ENCODE data around the gene VIPR2. TPM values are rescaled to one million over a fixed set of nuclear protein-coding genes. Genes with fewer than 3 reads are reported as not detected.
A peak's percentile ranks its signal among the peaks of the same experiment; 100 is the strongest.

The VIPR2 gene
- total and polyA plus RNA-seq, 3 donors from 2014 or later: 2.5 to 5.3 (median 4.9) TPM

DNA sequence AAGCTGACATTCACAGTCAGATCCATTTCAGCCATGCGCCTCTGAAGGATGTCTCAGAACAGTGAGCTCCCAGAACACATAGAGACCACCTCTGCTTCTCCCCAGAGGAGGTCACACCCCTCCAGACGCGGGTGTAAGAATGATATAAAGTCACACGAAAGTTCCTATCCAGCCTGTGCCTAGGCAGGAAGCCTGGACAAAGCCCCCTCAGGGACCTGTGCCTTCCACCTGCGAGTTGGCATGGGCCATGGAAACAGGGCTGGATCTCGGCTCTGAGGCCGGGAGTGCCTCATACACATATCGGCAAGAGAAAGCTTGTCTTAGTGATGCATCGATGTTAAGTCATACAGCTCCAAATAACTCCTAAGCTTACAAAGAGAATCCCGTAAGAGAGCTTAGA, 5.0 kb downstream of the VIPR2 start:
- WGBS, 2 donors: 96 to 97% methylated on average over 9 to 10 of the region's 10 CpGs
- TF ChIP-seq POLR2A (IDR thresholded peaks at IDR 0.05): no peak
- TF ChIP-seq, protein P1, sequence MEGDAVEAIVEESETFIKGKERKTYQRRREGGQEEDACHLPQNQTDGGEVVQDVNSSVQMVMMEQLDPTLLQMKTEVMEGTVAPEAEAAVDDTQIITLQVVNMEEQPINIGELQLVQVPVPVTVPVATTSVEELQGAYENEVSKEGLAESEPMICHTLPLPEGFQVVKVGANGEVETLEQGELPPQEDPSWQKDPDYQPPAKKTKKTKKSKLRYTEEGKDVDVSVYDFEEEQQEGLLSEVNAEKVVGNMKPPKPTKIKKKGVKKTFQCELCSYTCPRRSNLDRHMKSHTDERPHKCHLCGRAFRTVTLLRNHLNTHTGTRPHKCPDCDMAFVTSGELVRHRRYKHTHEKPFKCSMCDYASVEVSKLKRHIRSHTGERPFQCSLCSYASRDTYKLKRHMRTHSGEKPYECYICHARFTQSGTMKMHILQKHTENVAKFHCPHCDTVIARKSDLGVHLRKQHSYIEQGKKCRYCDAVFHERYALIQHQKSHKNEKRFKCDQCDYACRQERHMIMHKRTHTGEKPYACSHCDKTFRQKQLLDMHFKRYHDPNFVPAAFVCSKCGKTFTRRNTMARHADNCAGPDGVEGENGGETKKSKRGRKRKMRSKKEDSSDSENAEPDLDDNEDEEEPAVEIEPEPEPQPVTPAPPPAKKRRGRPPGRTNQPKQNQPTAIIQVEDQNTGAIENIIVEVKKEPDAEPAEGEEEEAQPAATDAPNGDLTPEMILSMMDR (IDR thresholded peaks at IDR 0.05): no peak
- Histone ChIP-seq H3K4me3 (no peak overlapping the region), H3K36me3 (ENCODE audit: low read depth, missing control alignments) (no peaks in the 10 kb centered on the region), H3K27ac (no peak overlapping the region), H3K4me1 (no peaks in the 10 kb centered on the region), H3K9me3 (no peaks in the 10 kb centered on the region), H3K27me3 (no peaks in the 10 kb centered on the region)
- intact Hi-C loops (cut with DNase I; ENCODE audit: low total_unique reads): no loop called here
- DNase-seq: no peak

DNA sequence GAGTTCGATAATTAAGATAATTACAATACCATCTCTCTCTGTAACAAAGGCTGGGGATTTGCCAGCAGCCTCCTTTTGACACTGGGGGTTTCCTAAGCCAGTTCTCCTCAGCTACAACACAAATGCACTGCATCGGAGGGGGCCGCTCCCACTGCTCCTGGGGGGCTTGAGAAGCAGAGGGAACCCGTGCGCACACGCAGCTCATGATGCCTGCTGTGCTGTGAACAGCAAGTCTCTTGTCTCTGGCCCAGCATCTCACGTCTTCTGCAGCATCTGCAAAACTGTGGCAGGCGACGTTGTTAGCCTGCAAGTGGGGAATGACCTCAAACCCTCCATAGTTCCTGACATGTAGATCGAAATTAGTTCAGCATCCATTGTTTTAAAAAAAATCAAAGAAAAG, 5.5 kb downstream of the VIPR2 start:
- H3K9me3 ChIP-seq: no peaks in the 10 kb centered on the region
- intact Hi-C loops (cut with DNase I; ENCODE audit: low total_unique reads): no loop called here
- TF ChIP-seq, protein P1 (IDR thresholded peaks at IDR 0.05): no peak
- TF ChIP-seq POLR2A (IDR thresholded peaks at IDR 0.05): no peak
- H3K4me1 ChIP-seq: no peaks in the 10 kb centered on the region
- WGBS, 2 donors: 95% methylated on average over 8 to 10 of the region's 10 CpGs
- peak; percentile 6 for DNase-seq
- no peaks in the 10 kb centered on the region for H3K36me3 ChIP-seq (ENCODE audit: low read depth, missing control alignments)
- H3K4me3 ChIP-seq: no peak overlapping the region
- H3K27me3 ChIP-seq: no peaks in the 10 kb centered on the region
- H3K27ac ChIP-seq: no peak overlapping the region

DNA sequence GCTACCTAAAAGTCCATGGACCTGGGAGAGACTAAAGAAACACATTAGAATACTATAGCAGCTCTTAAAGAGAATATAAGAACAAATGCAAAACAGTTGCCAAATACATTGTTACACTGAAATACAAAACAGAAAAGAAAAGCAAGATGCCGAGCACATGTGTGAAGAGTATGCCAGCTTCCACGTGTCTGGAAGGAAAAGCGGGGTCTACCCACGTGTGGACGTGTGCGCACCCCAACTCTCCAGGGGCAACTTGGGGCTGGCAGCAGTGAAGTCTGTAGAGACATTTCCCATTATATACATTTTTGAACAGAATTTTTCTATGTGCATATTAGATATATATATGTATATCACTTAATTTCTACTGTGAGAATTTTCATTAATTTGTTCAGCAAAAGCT, 6.2 kb downstream of the VIPR2 start:
- no peaks in the 10 kb centered on the region for H3K36me3 ChIP-seq (ENCODE audit: low read depth, missing control alignments)
- H3K4me3 ChIP-seq: no peak overlapping the region
- TF ChIP-seq, protein P1 (IDR thresholded peaks at IDR 0.05): no peak
- no peak for TF ChIP-seq POLR2A (IDR thresholded peaks at IDR 0.05)
- no peaks in the 10 kb centered on the region for H3K4me1 ChIP-seq
- 94 to 96% methylated on average over 6 of the region's 6 CpGs for WGBS, 2 donors
- H3K27ac ChIP-seq: no peak overlapping the region
- H3K9me3 ChIP-seq: no peaks in the 10 kb centered on the region
- intact Hi-C loops (cut with DNase I; ENCODE audit: low total_unique reads): no loop called here
- no peaks in the 10 kb centered on the region for H3K27me3 ChIP-seq
- no peak for DNase-seq

DNA sequence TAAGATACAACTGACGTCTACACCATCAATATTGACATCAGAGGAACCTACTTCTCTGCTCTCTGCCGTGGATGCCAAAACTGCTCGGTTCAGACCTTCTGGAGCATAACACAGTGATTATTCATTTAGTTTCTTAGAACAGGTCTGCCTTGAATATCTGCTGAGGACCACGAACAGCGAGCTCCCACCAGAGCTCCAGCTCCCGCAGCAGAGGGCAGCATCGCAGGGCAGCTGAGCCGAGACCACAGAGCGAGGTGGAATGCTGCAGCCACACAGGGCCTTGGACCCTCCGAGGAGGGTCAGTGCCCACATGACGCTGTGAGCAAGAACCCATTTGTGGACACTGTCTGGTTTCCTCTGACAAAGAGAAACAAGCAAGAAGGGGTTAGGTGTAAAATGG, 6.8 kb downstream of the VIPR2 start:
- Histone ChIP-seq H3K27me3 (no peaks in the 10 kb centered on the region), H3K27ac (no peak overlapping the region), H3K9me3 (no peaks in the 10 kb centered on the region), H3K36me3 (ENCODE audit: low read depth, missing control alignments) (no peaks in the 10 kb centered on the region), H3K4me3 (no peak overlapping the region), H3K4me1 (no peaks in the 10 kb centered on the region)
- TF ChIP-seq, protein P1 (IDR thresholded peaks at IDR 0.05): no peak
- no peak for TF ChIP-seq POLR2A (IDR thresholded peaks at IDR 0.05)
- peak; percentile 4 for DNase-seq
- WGBS, 2 donors: 94 to 97% methylated on average over 11 of the region's 11 CpGs
- intact Hi-C loops (cut with DNase I; ENCODE audit: low total_unique reads): no loop called here

DNA sequence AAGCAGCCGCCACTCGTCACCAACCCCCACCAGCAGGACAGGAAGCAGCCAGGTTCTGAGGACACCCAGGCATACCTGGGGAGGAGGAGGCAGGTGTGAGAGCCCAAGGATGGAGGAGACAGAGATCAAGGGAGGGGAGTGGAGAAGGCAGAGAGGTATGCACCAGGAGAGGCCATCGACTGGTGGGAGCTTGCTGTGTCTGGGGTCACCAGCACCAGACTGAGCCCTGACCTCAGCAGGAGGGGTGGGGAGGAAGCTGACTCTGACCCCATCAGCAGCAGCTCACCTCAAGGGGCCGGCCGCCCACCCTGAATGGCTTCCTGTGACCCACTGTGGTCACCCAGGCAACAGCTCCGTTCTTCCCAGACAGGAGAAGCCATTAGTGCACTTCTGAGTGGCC, 7.8 kb downstream of the VIPR2 start:
- no peak for TF ChIP-seq POLR2A (IDR thresholded peaks at IDR 0.05)
- TF ChIP-seq, protein P1 (IDR thresholded peaks at IDR 0.05): no peak
- no peak overlapping the region for H3K27ac ChIP-seq
- DNase-seq: peak; percentile 10
- H3K9me3 ChIP-seq: no peaks in the 10 kb centered on the region
- no peak overlapping the region for H3K4me3 ChIP-seq
- H3K36me3 ChIP-seq (ENCODE audit: low read depth, missing control alignments): no peaks in the 10 kb centered on the region
- no peaks in the 10 kb centered on the region for H3K27me3 ChIP-seq
- intact Hi-C loops (cut with DNase I; ENCODE audit: low total_unique reads): no loop called here
- WGBS, 2 donors: 72 to 81% methylated on average over 5 to 6 of the region's 6 CpGs
- H3K4me1 ChIP-seq: no peaks in the 10 kb centered on the region
